Activated naive CD8-positive, alpha-beta T cell treated with anti-CD3 and anti-CD28 coated beads for 36 hours (primary cell): ENCODE measurements around the gene DLG5. TPM values are rescaled to one million over a fixed set of nuclear protein-coding genes. Genes with fewer than 3 reads are reported as not detected.

Experiments
- DNase-seq: peaks from one replicate; pipeline ENCODE4 v3.0.0; 2021
- H3K27ac Mint-ChIP-seq: one replicate; pipeline ENCODE4 v1.8.0; 2022; ENCODE audit warnings: mild to moderate bottlenecking, moderate library complexity, mixed read lengths
- H3K27me3 Mint-ChIP-seq: one replicate; pipeline ENCODE4 v1.8.0; 2022; ENCODE audit warnings: mild to moderate bottlenecking, mixed read lengths
- H3K36me3 Mint-ChIP-seq: one replicate; pipeline ENCODE4 v1.8.0; 2021; ENCODE audit warnings: mild to moderate bottlenecking, mixed read lengths
- H3K4me1 Mint-ChIP-seq: one replicate; pipeline ENCODE4 v1.8.0; 2021; ENCODE audit warnings: mixed read lengths
- H3K4me3 Mint-ChIP-seq: one replicate; pipeline ENCODE4 v1.8.0; 2022; ENCODE audit warnings: mild to moderate bottlenecking, moderate library complexity, mixed read lengths
- H3K9me3 Mint-ChIP-seq: one replicate; pipeline ENCODE4 v1.8.0; 2022; ENCODE audit warnings: mixed read lengths
- total RNA-seq, 2 experiments: library from RNA; stranded (reverse); gene quantifications; one replicate each; pipeline ENCODE4 v1.2.3, GENCODE V29; 2021

DLG5 gene
- total RNA-seq, 2 experiments from 2014 or later = 1.6 to 2.1 TPM

- Mint-ChIP-seq H3K4me3 (no peak overlapping the region), H3K27ac (no peak overlapping the region), H3K9me3 (no peaks in the 10 kb centered on the region), H3K27me3 (no peaks in the 10 kb centered on the region), H3K4me1 (peaks cover 4% of the 10 kb centered on the region), H3K36me3 (no peaks in the 10 kb centered on the region)
- DNase-seq = no peak
Measured at GRCh38 chr10:77843264-77843663, 83.3 kb downstream of the DLG5 start.

GRCh38 chr10:77842652-77843212 is 83.8 kb downstream of the DLG5 start:
- H3K27me3 Mint-ChIP-seq = no peaks in the 10 kb centered on the region
- no peak overlapping the region for H3K27ac Mint-ChIP-seq
- H3K4me3 Mint-ChIP-seq = no peak overlapping the region
- no peaks in the 10 kb centered on the region for H3K36me3 Mint-ChIP-seq
- no peak for DNase-seq
- peaks cover 4% of the 10 kb centered on the region for H3K4me1 Mint-ChIP-seq
- no peaks in the 10 kb centered on the region for H3K9me3 Mint-ChIP-seq

GRCh38 chr10:77841711-77842375 is 84.7 kb downstream of the DLG5 start:
- H3K9me3 Mint-ChIP-seq = no peaks in the 10 kb centered on the region
- H3K4me1 Mint-ChIP-seq = peaks cover 4% of the 10 kb centered on the region
- H3K36me3 Mint-ChIP-seq = no peaks in the 10 kb centered on the region
- DNase-seq = no peak
- H3K4me3 Mint-ChIP-seq = no peak overlapping the region
- no peaks in the 10 kb centered on the region for H3K27me3 Mint-ChIP-seq
- H3K27ac Mint-ChIP-seq = no peak overlapping the region

- Mint-ChIP-seq H3K36me3 (no peaks in the 10 kb centered on the region), H3K4me1 (peaks cover 8% of the 10 kb centered on the region), H3K4me3 (no peak overlapping the region), H3K27me3 (no peaks in the 10 kb centered on the region), H3K27ac (no peak overlapping the region), H3K9me3 (no peaks in the 10 kb centered on the region)
- no peak for DNase-seq
Measured at GRCh38 chr10:77840636-77841035, 85.9 kb downstream of the DLG5 start.

GRCh38 chr10:77837925-77838595 is 88.5 kb downstream of the DLG5 start:
- H3K27ac Mint-ChIP-seq = no peak overlapping the region
- H3K4me1 Mint-ChIP-seq = peaks cover 6% of the 10 kb centered on the region
- no peaks in the 10 kb centered on the region for H3K27me3 Mint-ChIP-seq
- no peak overlapping the region for H3K4me3 Mint-ChIP-seq
- H3K9me3 Mint-ChIP-seq = no peaks in the 10 kb centered on the region
- H3K36me3 Mint-ChIP-seq = no peaks in the 10 kb centered on the region
- no peak for DNase-seq

GRCh38 chr10:77837248-77837924 is 89.2 kb downstream of the DLG5 start:
- peaks cover 6% of the 10 kb centered on the region for H3K4me1 Mint-ChIP-seq
- H3K36me3 Mint-ChIP-seq = no peaks in the 10 kb centered on the region
- H3K4me3 Mint-ChIP-seq = no peak overlapping the region
- no peaks in the 10 kb centered on the region for H3K27me3 Mint-ChIP-seq
- H3K27ac Mint-ChIP-seq = no peak overlapping the region
- H3K9me3 Mint-ChIP-seq = no peaks in the 10 kb centered on the region
- peak; percentile 69 for DNase-seq

- H3K27ac Mint-ChIP-seq = peak overlapping the region; percentile 84
- peak; percentile 58 for DNase-seq
- peaks cover 6% of the 10 kb centered on the region for H3K4me1 Mint-ChIP-seq
- no peaks in the 10 kb centered on the region for H3K9me3 Mint-ChIP-seq
- peak overlapping the region; percentile 61 for H3K4me3 Mint-ChIP-seq
- H3K36me3 Mint-ChIP-seq = no peaks in the 10 kb centered on the region
- H3K27me3 Mint-ChIP-seq = no peaks in the 10 kb centered on the region
Measured at GRCh38 chr10:77836299-77836820, 90.2 kb downstream of the DLG5 start.

GRCh38 chr10:77835669-77836086 is 90.9 kb downstream of the DLG5 start:
- Mint-ChIP-seq H3K4me3 (no peak overlapping the region), H3K9me3 (no peaks in the 10 kb centered on the region), H3K36me3 (no peaks in the 10 kb centered on the region), H3K4me1 (peaks cover 6% of the 10 kb centered on the region), H3K27ac (no peak overlapping the region), H3K27me3 (no peaks in the 10 kb centered on the region)
- no peak for DNase-seq

- no peak overlapping the region for H3K4me3 Mint-ChIP-seq
- peaks cover 6% of the 10 kb centered on the region for H3K4me1 Mint-ChIP-seq
- H3K9me3 Mint-ChIP-seq = no peaks in the 10 kb centered on the region
- DNase-seq = no peak
- H3K36me3 Mint-ChIP-seq = no peaks in the 10 kb centered on the region
- no peaks in the 10 kb centered on the region for H3K27me3 Mint-ChIP-seq
- no peak overlapping the region for H3K27ac Mint-ChIP-seq
Measured at GRCh38 chr10:77834943-77835668, 91.4 kb downstream of the DLG5 start.

GRCh38 chr10:77834540-77834939 is 92.0 kb downstream of the DLG5 start:
- no peak overlapping the region for H3K27ac Mint-ChIP-seq
- H3K9me3 Mint-ChIP-seq = no peaks in the 10 kb centered on the region
- H3K36me3 Mint-ChIP-seq = no peaks in the 10 kb centered on the region
- no peak overlapping the region for H3K4me3 Mint-ChIP-seq
- no peak for DNase-seq
- no peaks in the 10 kb centered on the region for H3K27me3 Mint-ChIP-seq
- H3K4me1 Mint-ChIP-seq = peaks cover 6% of the 10 kb centered on the region

- H3K9me3 Mint-ChIP-seq = no peaks in the 10 kb centered on the region
- no peaks in the 10 kb centered on the region for H3K27me3 Mint-ChIP-seq
- no peak for DNase-seq
- H3K36me3 Mint-ChIP-seq = no peaks in the 10 kb centered on the region
- peaks cover 6% of the 10 kb centered on the region for H3K4me1 Mint-ChIP-seq
- H3K4me3 Mint-ChIP-seq = no peak overlapping the region
- no peak overlapping the region for H3K27ac Mint-ChIP-seq
Measured at GRCh38 chr10:77833792-77834191, 92.8 kb downstream of the DLG5 start.

GRCh38 chr10:77833225-77833624 is 93.3 kb downstream of the DLG5 start:
- Mint-ChIP-seq H3K27ac (no peak overlapping the region), H3K4me1 (peaks cover 6% of the 10 kb centered on the region), H3K4me3 (no peak overlapping the region), H3K27me3 (no peaks in the 10 kb centered on the region), H3K9me3 (no peaks in the 10 kb centered on the region), H3K36me3 (no peaks in the 10 kb centered on the region)
- DNase-seq = no peak

GRCh38 chr10:77832238-77832637 is 94.3 kb downstream of the DLG5 start:
- H3K27ac Mint-ChIP-seq = no peak overlapping the region
- no peaks in the 10 kb centered on the region for H3K36me3 Mint-ChIP-seq
- no peaks in the 10 kb centered on the region for H3K9me3 Mint-ChIP-seq
- H3K4me1 Mint-ChIP-seq = peaks cover 6% of the 10 kb centered on the region
- no peak overlapping the region for H3K4me3 Mint-ChIP-seq
- no peaks in the 10 kb centered on the region for H3K27me3 Mint-ChIP-seq
- DNase-seq = no peak

GRCh38 chr10:77829356-77829755 is 97.2 kb downstream of the DLG5 start:
- no peaks in the 10 kb centered on the region for H3K27me3 Mint-ChIP-seq

GRCh38 chr10:77828377-77828776 is 98.2 kb downstream of the DLG5 start:
- Mint-ChIP-seq H3K4me3 (no peak overlapping the region), H3K27ac (no peak overlapping the region), H3K27me3 (no peaks in the 10 kb centered on the region), H3K4me1 (no peaks in the 10 kb centered on the region), H3K36me3 (no peaks in the 10 kb centered on the region), H3K9me3 (no peaks in the 10 kb centered on the region)
- DNase-seq = no peak

More at GRCh38 chr10:77829356-77829755, 97.2 kb downstream of the DLG5 start:
- Mint-ChIP-seq H3K36me3 (no peaks in the 10 kb centered on the region), H3K9me3 (no peaks in the 10 kb centered on the region), H3K27ac (no peak overlapping the region), H3K4me1 (no peaks in the 10 kb centered on the region), H3K4me3 (no peak overlapping the region)
- no peak for DNase-seq
